Stimulated activated CD8-positive, alpha-beta memory T cell treated with anti-CD3 and anti-CD28 coated beads, Interleukin-15, amount 100 ng/mL, for 48 hours (primary cell): ENCODE results near the gene EBF4.
"Not testable (repeated sequence)": the region's sequence is repeated elsewhere in the genome, so short reads cannot be mapped to it uniquely, and the experiment has no call there.

Experiments
- DNase-seq, 2 donors: peaks; one replicate each; pipeline ENCODE4 v3.0.0-alpha.2; 2020; ENCODE audit warnings: low read depth in 2 of 2

Gene EBF4

GRCh38 chr20:2673453-2673852 lies 19.1 kb upstream of the EBF4 start:
- DNase-seq = no peak

- DNase-seq = no peak
These were observed 12.5 kb upstream of the EBF4 start for GRCh38 chr20:2680046-2680445.

GRCh38 chr20:2682040-2682439 lies 10.5 kb upstream of the EBF4 start:
- not testable (repeated sequence) for DNase-seq

- DNase-seq = not testable (repeated sequence)
These were observed 7.8 kb upstream of the EBF4 start for GRCh38 chr20:2684817-2685216.

GRCh38 chr20:2687514-2687913 lies 5.1 kb upstream of the EBF4 start:
- no peak for DNase-seq

- peak; percentile 62 for DNase-seq
These were observed 4.5 kb upstream of the EBF4 start for GRCh38 chr20:2688041-2688591.

- no peak for DNase-seq
These were observed 2.4 kb upstream of the EBF4 start for GRCh38 chr20:2690213-2690612.

- no peak for DNase-seq
These were observed 1.9 kb upstream of the EBF4 start for GRCh38 chr20:2690718-2691117.

- no peak for DNase-seq
These were observed 1.5 kb upstream of the EBF4 start for GRCh38 chr20:2691127-2691526.

GRCh38 chr20:2691663-2692035 lies 931 bp upstream of the EBF4 start:
- no peak for DNase-seq

GRCh38 chr20:2692886-2693285 lies 306 bp downstream of the EBF4 start:
- no peak for DNase-seq

- DNase-seq = peak in 1 of 2 donors; percentile 30
These were observed 867 bp downstream of the EBF4 start for GRCh38 chr20:2693286-2694007.

- no peak for DNase-seq
These were observed 1.5 kb downstream of the EBF4 start for GRCh38 chr20:2694008-2694471.

GRCh38 chr20:2694519-2694918 lies 1.9 kb downstream of the EBF4 start:
- no peak for DNase-seq

GRCh38 chr20:2695206-2695983 lies 2.8 kb downstream of the EBF4 start:
- DNase-seq = no peak

GRCh38 chr20:2695984-2696525 lies 3.5 kb downstream of the EBF4 start:
- DNase-seq = not testable (repeated sequence)

GRCh38 chr20:2696646-2697045 lies 4.1 kb downstream of the EBF4 start:
- no peak for DNase-seq

GRCh38 chr20:2697768-2698167 lies 5.2 kb downstream of the EBF4 start:
- no peak for DNase-seq

GRCh38 chr20:2698186-2698817 lies 5.7 kb downstream of the EBF4 start:
- no peak for DNase-seq

GRCh38 chr20:2698912-2699311 lies 6.3 kb downstream of the EBF4 start:
- DNase-seq = no peak

GRCh38 chr20:2699775-2700413 lies 7.3 kb downstream of the EBF4 start:
- DNase-seq = no peak
